Measurements from ENCODE around the gene DAPK2. TPM values are rescaled to one million over a fixed set of nuclear protein-coding genes. Genes with fewer than 3 reads are reported as not detected.

The DAPK2 gene
- polyA plus RNA-seq, 3 donors from 2014 or later = 4.5 to 7.3 (median 5.1) TPM

- no peaks in the 10 kb centered on the region for H3K9me3 Mint-ChIP-seq
- peaks cover 5 to 11% (median 9%) of the 10 kb centered on the region in 3 donors for H3K27me3 Mint-ChIP-seq (ENCODE audit: low read depth in 3 of 3)
- no peaks in the 10 kb centered on the region for H3K36me3 Mint-ChIP-seq
- H3K4me3 Mint-ChIP-seq = peak overlapping the region; percentile 73 to 93 (median 85)
- H3K4me1 Mint-ChIP-seq = peaks cover 31 to 50% of the 10 kb centered on the region in 2 donors
- DNase-seq = peak; percentile 64 to 80 (median 75)
- H3K27ac Mint-ChIP-seq = peak overlapping the region; percentile 95 to 99 (median 98)
Measured at GRCh38 chr15:64009798-64010261, 36.5 kb downstream of the DAPK2 start.

GRCh38 chr15:64009241-64009640 lies 37.0 kb downstream of the DAPK2 start:
- Mint-ChIP-seq H3K27me3 (ENCODE audit: low read depth in 3 of 3) (peaks cover 5 to 11% (median 9%) of the 10 kb centered on the region in 3 donors), H3K4me1 (peaks cover 31 to 52% of the 10 kb centered on the region in 2 donors), H3K27ac (peak overlapping the region; percentile 95 to 99 (median 98)), H3K36me3 (no peaks in the 10 kb centered on the region), H3K9me3 (no peaks in the 10 kb centered on the region), H3K4me3 (peak overlapping the region; percentile 73 to 93 (median 85))
- peak in 1 of 3 donors; percentile 13 for DNase-seq

GRCh38 chr15:64008177-64008576 lies 38.1 kb downstream of the DAPK2 start:
- DNase-seq = no peak
- Mint-ChIP-seq H3K36me3 (no peaks in the 10 kb centered on the region), H3K9me3 (no peaks in the 10 kb centered on the region), H3K27me3 (ENCODE audit: low read depth in 3 of 3) (peaks cover 5 to 11% (median 9%) of the 10 kb centered on the region in 3 donors), H3K4me3 (no peak overlapping the region), H3K27ac (peak overlapping the region; percentile 40 to 99 (median 90)), H3K4me1 (peaks cover 29 to 54% of the 10 kb centered on the region in 2 donors)

GRCh38 chr15:64006642-64007041 lies 39.6 kb downstream of the DAPK2 start:
- peaks cover 24 to 45% of the 10 kb centered on the region in 2 donors for H3K4me1 Mint-ChIP-seq
- no peaks in the 10 kb centered on the region for H3K36me3 Mint-ChIP-seq
- H3K27me3 Mint-ChIP-seq (ENCODE audit: low read depth in 3 of 3) = peaks cover 5 to 15% (median 9%) of the 10 kb centered on the region in 3 donors
- DNase-seq = no peak
- H3K4me3 Mint-ChIP-seq = no peak overlapping the region
- H3K27ac Mint-ChIP-seq = peak overlapping the region in 3 of 6 donors; percentile 3 to 99 (median 16)
- no peaks in the 10 kb centered on the region for H3K9me3 Mint-ChIP-seq

- Mint-ChIP-seq H3K4me1 (peaks cover 7 to 25% of the 10 kb centered on the region in 2 donors), H3K4me3 (no peak overlapping the region), H3K9me3 (no peaks in the 10 kb centered on the region), H3K27me3 (ENCODE audit: low read depth in 3 of 3) (peaks cover 0 to 4% (median 3%) of the 10 kb centered on the region in 3 donors), H3K36me3 (peaks cover 0 to 3% (median 0%) of the 10 kb centered on the region in 3 donors), H3K27ac (peak overlapping the region in 3 of 6 donors; percentile 43 to 76 (median 54))
- DNase-seq = no peak
Measured at GRCh38 chr15:64004587-64004986, 41.7 kb downstream of the DAPK2 start.

- peaks cover 1 to 20% of the 10 kb centered on the region in 2 donors for H3K4me1 Mint-ChIP-seq
- no peak overlapping the region for H3K4me3 Mint-ChIP-seq
- H3K27me3 Mint-ChIP-seq (ENCODE audit: low read depth in 3 of 3) = peaks cover 0 to 7% (median 0%) of the 10 kb centered on the region in 3 donors
- H3K9me3 Mint-ChIP-seq = no peaks in the 10 kb centered on the region
- H3K36me3 Mint-ChIP-seq = peaks cover 0 to 3% (median 0%) of the 10 kb centered on the region in 3 donors
- DNase-seq = no peak
- H3K27ac Mint-ChIP-seq = peak overlapping the region in 4 of 6 donors; percentile 37 to 76 (median 72)
Measured at GRCh38 chr15:64004056-64004455, 42.2 kb downstream of the DAPK2 start.

- Mint-ChIP-seq H3K4me3 (no peak overlapping the region), H3K36me3 (peaks cover 0 to 3% (median 0%) of the 10 kb centered on the region in 3 donors), H3K27ac (peak overlapping the region in 2 of 6 donors; percentile 14 to 28), H3K4me1 (peaks cover 0 to 13% of the 10 kb centered on the region in 2 donors), H3K27me3 (ENCODE audit: low read depth in 3 of 3) (peaks cover 0 to 7% (median 0%) of the 10 kb centered on the region in 3 donors), H3K9me3 (no peaks in the 10 kb centered on the region)
- no peak for DNase-seq
Measured at GRCh38 chr15:64003182-64003581, 43.1 kb downstream of the DAPK2 start.

GRCh38 chr15:64001148-64001547 lies 45.1 kb downstream of the DAPK2 start:
- Mint-ChIP-seq H3K27ac (no peak overlapping the region), H3K4me1 (peaks cover 0 to 8% of the 10 kb centered on the region in 2 donors), H3K36me3 (peaks cover 0 to 3% (median 0%) of the 10 kb centered on the region in 3 donors), H3K9me3 (no peaks in the 10 kb centered on the region), H3K4me3 (no peak overlapping the region), H3K27me3 (ENCODE audit: low read depth in 3 of 3) (peaks cover 0 to 7% (median 0%) of the 10 kb centered on the region in 3 donors)
- no peak for DNase-seq

GRCh38 chr15:64000183-64000951 lies 45.9 kb downstream of the DAPK2 start:
- H3K4me1 Mint-ChIP-seq = peaks cover 0 to 8% of the 10 kb centered on the region in 2 donors
- peaks cover 0 to 7% (median 0%) of the 10 kb centered on the region in 3 donors for H3K27me3 Mint-ChIP-seq (ENCODE audit: low read depth in 3 of 3)
- H3K4me3 Mint-ChIP-seq = no peak overlapping the region
- H3K9me3 Mint-ChIP-seq = no peaks in the 10 kb centered on the region
- peaks cover 0 to 3% (median 0%) of the 10 kb centered on the region in 3 donors for H3K36me3 Mint-ChIP-seq
- no peak overlapping the region for H3K27ac Mint-ChIP-seq
- no peak for DNase-seq

- H3K36me3 Mint-ChIP-seq = peaks cover 0 to 3% (median 0%) of the 10 kb centered on the region in 3 donors
- no peak overlapping the region for H3K27ac Mint-ChIP-seq
- peaks cover 0 to 7% of the 10 kb centered on the region in 2 donors for H3K4me1 Mint-ChIP-seq
- no peak for DNase-seq
- H3K9me3 Mint-ChIP-seq = no peaks in the 10 kb centered on the region
- no peak overlapping the region for H3K4me3 Mint-ChIP-seq
- H3K27me3 Mint-ChIP-seq (ENCODE audit: low read depth in 3 of 3) = peaks cover 0 to 7% (median 0%) of the 10 kb centered on the region in 3 donors
Measured at GRCh38 chr15:63999177-63999576, 47.1 kb downstream of the DAPK2 start.

- H3K36me3 Mint-ChIP-seq = peaks cover 0 to 3% (median 0%) of the 10 kb centered on the region in 3 donors
- peaks cover 0 to 7% (median 0%) of the 10 kb centered on the region in 3 donors for H3K27me3 Mint-ChIP-seq (ENCODE audit: low read depth in 3 of 3)
- H3K9me3 Mint-ChIP-seq = no peaks in the 10 kb centered on the region
- no peak overlapping the region for H3K4me3 Mint-ChIP-seq
- H3K4me1 Mint-ChIP-seq = peaks cover 0 to 9% of the 10 kb centered on the region in 2 donors
- DNase-seq = no peak
- H3K27ac Mint-ChIP-seq = no peak overlapping the region
Measured at GRCh38 chr15:63998489-63998888, 47.8 kb downstream of the DAPK2 start.

- Mint-ChIP-seq H3K36me3 (peaks cover 0 to 3% (median 0%) of the 10 kb centered on the region in 3 donors), H3K4me1 (peaks cover 0 to 9% of the 10 kb centered on the region in 2 donors), H3K27me3 (ENCODE audit: low read depth in 3 of 3) (peaks cover 0 to 7% (median 0%) of the 10 kb centered on the region in 3 donors), H3K4me3 (no peak overlapping the region), H3K9me3 (no peaks in the 10 kb centered on the region), H3K27ac (no peak overlapping the region)
- DNase-seq = no peak
Measured at GRCh38 chr15:63997715-63998442, 48.4 kb downstream of the DAPK2 start.

GRCh38 chr15:63996794-63997357 lies 49.4 kb downstream of the DAPK2 start:
- H3K4me1 Mint-ChIP-seq = peaks cover 0 to 9% of the 10 kb centered on the region in 2 donors
- no peaks in the 10 kb centered on the region for H3K9me3 Mint-ChIP-seq
- no peak for DNase-seq
- peaks cover 0 to 3% (median 0%) of the 10 kb centered on the region in 3 donors for H3K36me3 Mint-ChIP-seq
- no peak overlapping the region for H3K27ac Mint-ChIP-seq
- no peak overlapping the region for H3K4me3 Mint-ChIP-seq
- H3K27me3 Mint-ChIP-seq (ENCODE audit: low read depth in 3 of 3) = peaks cover 0 to 3% (median 0%) of the 10 kb centered on the region in 3 donors
